Endothelial cell of umbilical vein (primary cell): ENCODE measurements around the gene CTAGE9. TPM values are rescaled to one million over a fixed set of nuclear protein-coding genes. Genes with fewer than 3 reads are reported as not detected.

Experiments used
- BruUV-seq: library from RNA; stranded (reverse); fragments of 400-500 nt; replicated peaks from 2 replicates; lab custom pipeline; 2021; lab: Mats Ljungman, UMichigan
- CTCF ChIA-PET: fragments of 300-600, 350-600 bp; sonication (Branson Sonifier 250); formaldehyde crosslinking; loops from one replicate; lab custom pipeline; 2021; ENCODE audit warnings: antibody characterized with exemption, inconsistent platforms; lab: Charles Lee
- POLR2A ChIA-PET: fragments of 300-600, 350-600 bp; sonication (Branson Sonifier 250); formaldehyde crosslinking; loops from one replicate; lab custom pipeline; 2021; ENCODE audit warnings: antibody characterized with exemption, inconsistent platforms; lab: Charles Lee
- DNase-seq: peaks from one replicate; pipeline ENCODE4 v3.0.0-alpha.2; 2011; ENCODE audit warnings: low read depth, low spot score
- FAIRE-seq: peaks from 2 replicates; lab custom pipeline; 2011; peaks lifted over from hg19 to GRCh38; lab: Jason Lieb, UNC
- H2AFZ ChIP-seq: 2 replicates; pipeline ENCODE4 v1.6.0; 2012; ENCODE audit warnings: low read depth, low read length, control low read depth, inconsistent platforms
- H3K27ac ChIP-seq: 2 replicates; pipeline ENCODE4 v1.5.1; 2011; ENCODE audit warnings: low read depth, mild to moderate bottlenecking, control low read depth, low read length, moderate library complexity; ENCODE audit not compliant: insufficient read depth
- H3K27me3 ChIP-seq, 2 experiments: 2 replicates each; pipeline versions ENCODE4 v1.6.0 to v1.6.1; 2011; ENCODE audit warnings: low read length in 2 of 2, mixed read lengths in 1 of 2; ENCODE audit not compliant: control insufficient read depth in 2 of 2, insufficient read depth in 2 of 2
- H3K36me3 ChIP-seq, 2 experiments: 2 replicates in 1 of 2; 3 replicates in 1 of 2; pipeline ENCODE4 v1.5.1; 2011; ENCODE audit warnings: low read length in 2 of 2, mild to moderate bottlenecking in 1 of 2, moderate library complexity in 1 of 2; ENCODE audit not compliant: control insufficient read depth in 2 of 2, insufficient read depth in 2 of 2; ENCODE audit errors: extremely low read depth in 1 of 2
- H3K4me1 ChIP-seq: 3 replicates; pipeline ENCODE4 v1.5.1; 2011; ENCODE audit warnings: mild to moderate bottlenecking, low read length; ENCODE audit not compliant: control insufficient read depth, insufficient read depth; ENCODE audit errors: extremely low read depth
- H3K4me2 ChIP-seq: 2 replicates; pipeline ENCODE4 v1.6.1; 2011; ENCODE audit warnings: low read length, control low read depth, mixed read lengths; ENCODE audit not compliant: insufficient read depth
- H3K4me3 ChIP-seq, 3 experiments: fragments of 200-600 bp in 1 of 3; sonication (generic), shearing (Covaris generic) in 1 of 3; replicated peaks in 1 of 3; 2 replicates each; pipeline ENCODE4 v1.5.1; 2011 to 2016; ENCODE audit warnings: control low read depth in 3 of 3, low read length in 3 of 3, mild to moderate bottlenecking in 2 of 3, inconsistent platforms in 1 of 3, low read depth in 1 of 3, moderate library complexity in 1 of 3; ENCODE audit not compliant: insufficient read depth in 1 of 3
- H3K79me2 ChIP-seq: 2 replicates; pipeline ENCODE4 v1.6.0; 2012; ENCODE audit warnings: low read length, inconsistent platforms; ENCODE audit not compliant: control insufficient read depth, insufficient read depth
- H3K9ac ChIP-seq: replicated peaks from 2 replicates; pipeline ENCODE3; 2011; ENCODE audit warnings: low read length, control low read depth; ENCODE audit not compliant: insufficient read depth; ENCODE audit errors: extremely low read depth
- H3K9me1 ChIP-seq: replicated peaks from 3 replicates; pipeline ENCODE4 v1.6.0; 2011; ENCODE audit warnings: mild to moderate bottlenecking, low read length; ENCODE audit not compliant: control insufficient read depth, insufficient read depth; ENCODE audit errors: extremely low read depth
- H3K9me3 ChIP-seq: replicated peaks from 2 replicates; pipeline ENCODE4 v1.5.1; 2012; ENCODE audit warnings: low read length, inconsistent platforms; ENCODE audit not compliant: control insufficient read depth, insufficient read depth
- H4K20me1 ChIP-seq: replicated peaks from 2 replicates; pipeline ENCODE3; 2011; ENCODE audit warnings: mild to moderate bottlenecking, low read length; ENCODE audit not compliant: control insufficient read depth, insufficient read depth; ENCODE audit errors: extremely low read depth
- CTCF ChIP-seq, 2 donors: IDR thresholded peaks; 1 replicate in 1 of 2; 2 replicates in 1 of 2; pipeline ENCODE4 v1.5.1; 2011; ENCODE audit warnings: low read length in 2 of 2, mild to moderate bottlenecking in 2 of 2, moderate library complexity in 2 of 2, control low read depth in 1 of 2, inconsistent platforms in 1 of 2, low read depth in 1 of 2; ENCODE audit not compliant: insufficient read depth in 1 of 2; ENCODE audit errors: extremely low read depth in 1 of 2
- EZH2 ChIP-seq: IDR thresholded peaks from 2 replicates; pipeline ENCODE4 v1.6.1; 2012; ENCODE audit warnings: borderline replicate concordance, low read depth, mild to moderate bottlenecking, moderate library complexity, low read length, inconsistent platforms; ENCODE audit not compliant: severe bottlenecking
- FOS ChIP-seq: IDR thresholded peaks from 2 replicates; pipeline ENCODE4 v1.6.1; 2011; ENCODE audit warnings: mild to moderate bottlenecking, low read length, moderate library complexity, borderline replicate concordance; ENCODE audit not compliant: insufficient read depth
- GATA2 ChIP-seq: IDR thresholded peaks from 2 replicates; pipeline ENCODE4 v1.7.0; 2011; ENCODE audit warnings: low read depth, mild to moderate bottlenecking, moderate library complexity, mixed read lengths, low read length; ENCODE audit not compliant: insufficient read length, insufficient read depth
- JUN ChIP-seq: IDR thresholded peaks from 2 replicates; pipeline ENCODE4 v1.6.1; 2011; ENCODE audit warnings: borderline replicate concordance, low read depth; ENCODE audit not compliant: insufficient read length, insufficient read depth
- MAX ChIP-seq: IDR thresholded peaks from 2 replicates; pipeline ENCODE4 v1.6.1; 2011; ENCODE audit not compliant: insufficient read depth, insufficient read length
- MYC ChIP-seq: IDR thresholded peaks from one replicate; pipeline ENCODE4 v1.6.1; 2011; ENCODE audit warnings: mild to moderate bottlenecking, low read depth, low read length
- POLR2A ChIP-seq: IDR thresholded peaks from 2 replicates; pipeline ENCODE4 v1.6.1; 2012; ENCODE audit warnings: low read depth, mild to moderate bottlenecking, control low read depth, low read length
- POLR2AphosphoS5 ChIP-seq: IDR thresholded peaks from 2 replicates; pipeline ENCODE4 v1.6.1; 2012; ENCODE audit warnings: low read depth, mild to moderate bottlenecking, control low read depth, low read length, moderate library complexity; ENCODE audit not compliant: insufficient read depth
- dilution Hi-C: fragments of 300-500 bp; cut with MboI; formaldehyde crosslinking; loops from one replicate; pipeline ENCODE4 v1.15.0; 2019; ENCODE audit warnings: low sequenced_read_pairs; ENCODE audit not compliant: extremely low pct_ligation_motif_present
- intact Hi-C: fragments of 100-400 bp; cut with micrococcal nuclease; formaldehyde crosslinking; loops from one replicate; pipeline ENCODE4 v1.10.0; 2022
- polyA plus RNA-seq, 4 experiments: library from polyadenylated mRNA; depleted of rRNA in 3 of 4; stranded (reverse) in 3 of 4; unstranded in 1 of 4; fragments of >200 nt; gene quantifications; 2 replicates each; pipeline versions ENCODE4 v1.2.1 to v1.2.3, GENCODE V29; 2011 to 2012; ENCODE audit warnings: missing spikeins in 1 of 4
- total RNA-seq: library from RNA; stranded (reverse); gene quantifications from 2 replicates; pipeline ENCODE4 v1.2.3, GENCODE V29; 2021

Gene CTAGE9
- total and polyA plus RNA-seq, 2 donors (not counting 3 experiments of a cell fraction or from before 2014, with no cell fraction given): not detected

- no peaks in the 10 kb centered on the region for H3K27me3 ChIP-seq
- H3K9me3 ChIP-seq: no peaks in the 10 kb centered on the region
- dilution Hi-C loops (no loop called here), intact Hi-C loops (no loop called here)
- no peak overlapping the region for H2AFZ ChIP-seq
- H3K9me1 ChIP-seq: no peaks in the 10 kb centered on the region
- H3K36me3 ChIP-seq: no peaks in the 10 kb centered on the region
- no peak overlapping the region for H3K9ac ChIP-seq
- TF ChIP-seq CTCF (IDR thresholded peaks at IDR 0.05; ENCODE audit: extremely low read depth in 1 of 2, insufficient read depth in 1 of 2, low read depth in 1 of 2, low read length in 2 of 2) (no peak), MAX (no peak), POLR2AphosphoS5 (no peak), MYC (no peak), JUN (no peak), FOS (no peak), EZH2 (no peak), POLR2A (no peak), GATA2 (no peak)
- FAIRE-seq (no peak), DNase-seq (no peak)
- POLR2A ChIA-PET: no interaction called here
- no peak overlapping the region for H3K4me3 ChIP-seq
- CTCF ChIA-PET: interaction anchor here (1.8 kb wide), 2 partner anchors 8 to 14 kb away, joined by 3 to 9 read pairs; no protein-coding TSS in a partner anchor
- no peak overlapping the region for H3K27ac ChIP-seq
- no peaks in the 10 kb centered on the region for H4K20me1 ChIP-seq
- H3K4me1 ChIP-seq: no peaks in the 10 kb centered on the region
- H3K79me2 ChIP-seq: no peaks in the 10 kb centered on the region
- no TSS peak for BruUV-seq
- no peak overlapping the region for H3K4me2 ChIP-seq
These were observed 19.4 kb upstream of the CTAGE9 start for GRCh38 chr6:131730264-131730663.
